GM19467 (cell line): ENCODE measurements around the gene NFKBIL1.
"Not testable (repeated sequence)": the region's sequence is repeated elsewhere in the genome, so short reads cannot be mapped to it uniquely, and the experiment has no call there.

Experiments
- ATAC-seq: cut with Tn5 transposase; IDR thresholded peaks from one replicate; pipeline ENCODE4 v1.9.1; 2021; ENCODE audit warnings: mild to moderate bottlenecking, moderate library complexity; ENCODE audit not compliant: unreplicated experiment

Gene NFKBIL1

GRCh38 chr6:31534011-31534410 is 13.4 kb upstream of the NFKBIL1 start:
- no peak for ATAC-seq

GRCh38 chr6:31534521-31535040 is 12.8 kb upstream of the NFKBIL1 start:
- no peak for ATAC-seq

DNA sequence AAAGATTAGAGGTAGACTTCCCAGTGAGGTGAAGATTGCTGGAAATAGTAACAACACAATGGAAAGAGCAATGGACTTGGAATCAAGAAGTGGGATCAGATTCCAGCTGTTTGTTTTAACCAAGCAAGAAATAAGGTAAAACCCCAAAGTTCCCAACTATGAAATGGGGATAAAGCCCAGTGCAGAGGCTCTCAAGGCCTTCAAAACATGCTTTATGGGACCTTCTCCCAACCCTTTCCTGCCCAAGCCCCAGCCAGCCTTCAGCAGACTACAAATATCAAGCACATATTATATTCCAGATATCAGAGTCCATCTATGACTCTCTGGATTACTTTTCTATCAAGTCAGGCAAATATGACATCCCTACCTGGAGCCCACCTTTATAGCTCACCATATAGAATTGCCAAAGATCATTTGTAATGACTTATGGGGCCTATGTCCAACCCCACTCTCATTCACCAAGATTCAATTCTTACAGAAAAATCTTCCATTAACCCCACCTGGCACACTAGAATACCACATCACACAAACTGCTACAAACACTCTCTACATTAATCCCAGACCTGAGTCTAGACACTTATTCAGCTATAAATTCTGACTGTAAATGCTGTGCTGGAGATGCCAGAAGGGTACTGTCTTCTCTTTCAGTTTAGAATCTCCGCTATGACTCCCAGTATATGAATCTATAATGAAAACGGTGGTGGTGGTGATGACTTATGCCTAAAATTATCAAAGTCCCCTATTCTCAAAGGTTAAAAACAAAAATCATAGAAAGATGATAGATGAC is 11.7 kb upstream of the NFKBIL1 start:
- no peak for ATAC-seq

DNA sequence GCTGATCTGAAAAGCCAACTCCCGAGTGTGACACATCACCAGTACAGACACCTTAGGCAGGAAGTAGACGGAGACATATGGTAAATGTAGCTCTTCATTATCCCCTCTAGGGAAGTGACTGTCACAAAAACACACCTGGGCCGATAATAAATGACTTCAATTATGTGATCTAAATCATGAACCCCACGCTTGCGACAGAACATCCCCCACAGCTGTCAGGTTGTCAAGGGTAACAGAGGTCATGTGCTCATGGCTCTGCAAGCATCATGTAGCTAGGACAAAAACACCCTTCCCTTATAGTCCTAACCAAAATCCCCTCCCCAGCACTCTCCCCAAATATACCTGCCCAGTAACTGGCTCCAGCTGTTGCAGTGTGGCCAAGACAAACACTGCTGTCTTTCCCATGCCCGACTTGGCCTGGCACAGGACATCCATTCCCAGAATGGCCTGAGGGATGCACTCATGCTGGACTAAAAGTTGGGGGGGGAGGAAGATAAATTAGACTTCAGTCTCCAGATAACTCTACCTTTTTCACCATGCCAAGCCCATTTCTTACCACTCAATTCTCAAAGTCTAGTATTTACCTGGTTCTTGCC is 8.5 kb upstream of the NFKBIL1 start:
- no peak for ATAC-seq

DNA sequence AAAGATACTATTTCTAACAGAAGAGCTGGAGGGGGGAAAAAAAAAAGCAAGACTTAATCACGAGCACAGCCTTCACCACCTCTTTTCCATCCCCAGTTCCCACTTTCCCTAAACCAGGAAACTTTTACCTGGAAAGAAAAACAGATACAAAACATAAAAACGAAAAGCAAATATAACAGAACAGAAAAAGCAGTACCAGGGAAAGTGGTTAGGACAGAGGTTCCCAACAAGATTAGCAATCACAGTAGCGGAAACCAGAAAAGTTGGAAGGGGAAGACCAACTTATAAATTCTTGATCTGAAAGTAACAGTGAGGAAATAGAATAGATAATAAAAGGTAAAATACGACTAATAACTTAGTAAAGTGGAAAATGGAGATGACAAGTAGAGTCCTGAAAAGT is 6.8 kb upstream of the NFKBIL1 start:
- ATAC-seq = no peak

DNA sequence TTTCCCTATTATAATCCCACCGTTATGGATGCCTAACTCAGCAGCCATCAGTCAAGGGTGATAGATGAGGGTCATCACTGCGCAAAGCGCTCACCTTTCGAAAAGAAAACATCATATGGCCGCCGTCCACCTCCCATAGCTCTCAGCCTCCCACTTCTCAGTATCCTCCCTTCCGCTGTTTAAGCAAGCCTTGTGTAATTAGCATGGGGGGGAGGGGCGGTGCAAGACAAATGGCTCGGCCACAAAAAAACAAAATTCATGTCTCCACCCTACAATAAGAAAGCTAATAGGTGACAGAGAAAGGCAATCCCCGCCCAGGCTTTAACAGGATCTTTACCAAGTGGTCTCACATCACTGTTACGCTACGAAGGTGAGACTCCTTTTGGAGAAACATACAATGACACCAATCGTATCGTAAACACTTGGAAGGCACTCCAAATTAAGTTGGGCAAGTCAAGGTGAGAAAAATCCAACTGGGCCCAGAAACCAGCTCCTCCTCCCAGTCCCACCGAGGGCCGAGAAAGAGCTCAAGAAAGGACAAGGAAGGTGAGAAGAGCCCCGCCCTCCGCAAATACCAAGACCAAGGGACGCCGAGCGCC is 6.2 kb upstream of the NFKBIL1 start:
- peak; percentile 4 for ATAC-seq

DNA sequence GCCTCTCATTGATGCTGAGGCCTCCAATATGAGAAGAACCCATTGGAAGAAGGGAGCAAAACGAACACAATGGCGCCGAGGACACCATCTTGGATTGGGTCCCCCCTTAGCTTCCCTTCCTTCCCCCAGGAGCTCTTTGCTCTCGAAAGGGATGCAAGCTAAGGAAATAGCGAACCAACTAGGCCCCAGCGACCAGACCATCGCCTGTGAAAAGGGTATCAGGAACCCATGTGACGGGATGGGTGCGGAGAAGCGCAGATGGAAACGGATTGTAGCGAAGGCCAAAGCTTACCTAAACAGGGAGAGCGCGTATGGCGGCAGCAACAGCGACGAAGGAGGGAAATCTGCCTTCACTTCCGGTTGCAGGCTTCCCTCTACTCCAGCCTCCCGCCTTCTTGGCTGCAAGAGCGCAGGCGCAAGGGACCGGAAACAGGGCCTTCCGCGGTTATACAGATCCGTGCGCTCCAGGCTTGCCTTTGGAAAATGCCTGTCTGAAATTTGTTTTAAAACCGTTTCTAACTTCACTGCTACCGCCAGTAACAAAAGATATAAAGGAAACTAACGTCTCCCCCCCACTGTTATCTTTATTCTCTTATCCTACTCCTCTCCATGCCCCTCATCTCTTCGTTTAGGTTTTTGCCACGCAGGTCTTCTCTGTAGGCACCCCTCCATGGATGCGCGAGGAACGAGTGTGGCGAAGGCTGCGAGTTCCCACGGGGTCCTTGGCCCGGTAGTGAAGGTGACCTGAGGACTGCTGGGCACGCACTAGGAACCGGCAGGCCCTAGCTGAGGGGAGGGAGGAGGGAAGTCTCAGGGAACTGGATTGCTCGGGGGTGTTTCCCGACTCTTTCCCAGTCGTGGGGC is 5.5 kb upstream of the NFKBIL1 start, which contains the start of gene DDX39B:
TSS of gene DDX39B (minus strand) at position 346 of the 864 bp plus-strand sequence. CDS start 1,471 bp downstream, outside the sequence.
- peak; percentile 51 for ATAC-seq

DNA sequence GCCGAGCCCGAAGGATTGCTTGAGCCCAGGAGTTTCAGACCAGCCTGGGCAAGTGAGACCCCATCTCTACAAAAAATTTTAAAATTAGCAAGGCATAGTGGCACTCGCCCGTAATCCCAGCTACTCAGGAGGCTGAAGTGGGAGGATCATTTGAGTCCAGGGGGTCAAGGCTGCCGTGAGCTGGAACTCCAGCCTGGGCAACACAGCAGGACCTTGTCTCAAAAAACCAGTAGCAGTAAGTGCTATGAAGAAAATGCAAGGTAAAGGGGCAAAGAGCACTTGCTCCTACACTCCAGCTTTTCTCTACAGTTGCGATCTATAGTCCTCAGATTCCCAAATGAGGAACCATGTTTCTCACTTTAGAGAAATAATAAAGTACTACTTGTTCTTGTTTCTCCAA is 3.8 kb upstream of the NFKBIL1 start:
- no peak for ATAC-seq

DNA sequence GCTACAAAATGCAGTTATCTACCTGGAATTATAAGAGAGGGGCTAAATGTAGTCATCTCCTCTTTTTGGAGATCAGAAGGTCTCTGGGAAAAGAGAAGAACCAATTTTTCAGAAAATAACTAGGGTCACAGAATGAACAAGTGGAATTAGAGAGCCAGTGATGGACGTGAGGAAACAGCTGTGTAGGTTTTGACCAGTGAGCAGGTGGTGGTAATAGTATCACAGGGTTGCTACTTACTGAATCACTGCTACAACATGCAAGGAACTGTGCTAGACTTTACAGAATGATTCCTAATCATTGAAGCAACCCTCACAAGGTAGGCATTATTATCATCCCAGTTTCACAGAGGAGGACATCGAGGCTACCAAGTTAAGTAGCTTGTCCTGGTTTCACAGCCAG is 2.7 kb upstream of the NFKBIL1 start:
- ATAC-seq = no peak

GRCh38 chr6:31545291-31545690 is 2.1 kb upstream of the NFKBIL1 start:
- ATAC-seq = no peak

GRCh38 chr6:31546339-31546957 is 960 bp upstream of the NFKBIL1 start, which contains the start of gene ATP6V1G2:
ATP6V1G2 (minus strand) TSS chr6:31546608; CDS start chr6:31546559, 49 bp downstream.
- ATAC-seq = peak; percentile 38

DNA sequence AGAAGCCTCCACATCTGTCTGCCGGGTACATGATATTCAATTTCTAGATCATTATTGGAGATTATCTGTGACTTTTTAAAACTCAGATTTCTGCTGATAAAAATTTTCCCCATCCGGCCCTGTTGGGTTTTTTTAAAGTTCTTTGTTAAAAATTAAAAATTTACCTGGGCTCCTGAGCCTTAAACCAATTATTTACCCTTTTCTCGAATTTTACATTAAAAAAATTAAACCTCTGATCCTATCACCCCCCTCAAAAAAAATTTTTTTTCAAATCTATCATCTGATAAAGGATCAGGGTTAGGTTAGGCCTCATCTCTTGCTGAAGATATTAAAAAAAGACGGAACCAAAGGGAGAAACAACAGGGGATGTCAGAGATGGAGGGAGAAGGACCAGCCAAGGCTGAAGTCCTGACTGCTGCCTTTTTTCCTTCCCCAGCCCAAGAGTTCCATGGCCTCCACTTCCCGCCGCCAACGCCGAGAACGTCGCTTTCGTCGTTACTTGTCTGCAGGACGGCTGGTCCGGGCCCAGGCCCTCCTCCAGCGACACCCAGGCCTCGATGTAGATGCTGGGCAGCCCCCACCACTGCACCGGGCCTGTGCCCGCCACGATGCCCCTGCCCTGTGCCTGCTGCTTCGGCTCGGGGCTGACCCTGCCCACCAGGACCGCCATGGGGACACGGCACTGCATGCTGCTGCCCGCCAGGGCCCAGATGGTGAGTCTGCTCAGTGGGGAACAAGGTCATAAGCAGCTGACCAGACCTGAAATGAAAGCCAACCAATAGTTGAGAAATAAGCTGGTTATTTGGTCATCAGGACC is 527 bp downstream of the NFKBIL1 start:
- ATAC-seq = no peak

- no peak for ATAC-seq
These were observed 1.1 kb downstream of the NFKBIL1 start for GRCh38 chr6:31548544-31548873.

- not testable (repeated sequence) for ATAC-seq
These were observed 4.0 kb downstream of the NFKBIL1 start for GRCh38 chr6:31551371-31551770.

- no peak for ATAC-seq
These were observed 8.9 kb downstream of the NFKBIL1 start for GRCh38 chr6:31556307-31556706.

DNA sequence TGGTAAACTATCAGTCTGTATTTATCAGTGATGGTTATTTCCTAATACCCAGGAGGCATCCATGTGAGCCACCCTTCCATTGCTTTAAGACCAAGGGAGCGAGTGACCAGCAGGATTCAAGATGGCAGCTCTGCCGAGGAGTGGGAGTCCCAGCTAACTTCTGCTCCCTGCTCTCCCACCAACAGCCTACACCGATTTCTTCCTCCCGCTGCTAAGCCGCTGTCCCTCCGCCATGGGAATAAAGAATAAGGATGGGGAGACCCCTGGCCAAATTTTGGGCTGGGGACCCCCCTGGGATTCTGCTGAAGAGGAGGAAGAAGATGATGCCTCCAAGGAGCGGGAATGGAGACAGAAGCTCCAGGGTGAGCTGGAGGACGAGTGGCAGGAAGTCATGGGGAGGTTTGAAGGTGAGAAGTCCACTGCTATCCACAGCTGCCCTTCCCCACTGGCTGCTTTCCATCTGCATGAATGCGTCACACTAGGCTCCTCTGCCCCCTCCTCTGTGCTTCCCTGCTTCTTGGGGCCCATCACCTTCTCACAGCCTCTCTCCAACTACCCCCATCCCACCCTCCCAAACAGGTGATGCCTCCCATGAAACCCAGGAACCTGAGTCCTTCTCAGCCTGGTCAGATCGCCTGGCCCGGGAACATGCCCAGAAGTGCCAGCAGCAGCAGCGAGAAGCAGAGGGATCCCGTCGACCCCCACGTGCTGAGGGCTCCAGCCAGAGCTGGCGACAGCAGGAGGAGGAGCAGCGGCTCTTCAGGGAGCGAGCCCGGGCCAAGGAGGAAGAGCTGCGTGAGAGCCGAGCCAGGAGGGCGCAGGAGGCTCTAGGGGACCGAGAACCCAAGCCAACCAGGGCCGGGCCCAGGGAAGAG is 10.3 kb downstream of the NFKBIL1 start:
- ATAC-seq = no peak

DNA sequence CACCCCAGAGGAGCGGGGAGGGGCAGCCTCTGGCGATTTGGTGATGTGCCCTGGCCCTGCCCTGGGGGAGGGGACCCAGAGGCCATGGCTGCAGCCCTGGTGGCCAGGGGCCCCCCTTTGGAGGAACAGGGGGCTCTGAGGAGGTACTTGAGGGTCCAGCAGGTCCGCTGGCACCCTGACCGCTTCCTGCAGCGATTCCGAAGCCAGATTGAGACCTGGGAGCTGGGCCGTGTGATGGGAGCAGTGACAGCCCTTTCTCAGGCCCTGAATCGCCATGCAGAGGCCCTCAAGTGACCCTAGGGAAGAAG is 10.9 kb downstream of the NFKBIL1 start:
- no peak for ATAC-seq

GRCh38 chr6:31558631-31559500 is 11.5 kb downstream of the NFKBIL1 start:
- no peak for ATAC-seq
